Measurements from ENCODE around the gene PCSK2.

The PCSK2 gene

GRCh38 chr20:17417225-17417624 is 190.4 kb downstream of the PCSK2 start:
- no peaks in the 10 kb centered on the region for H3K4me1 ChIP-seq (ENCODE audit: control insufficient read depth, low read length)
- no peaks in the 10 kb centered on the region for H3K9me2 ChIP-seq (replicated peaks; ENCODE audit: control insufficient read depth, low read length)
- H3K27ac ChIP-seq (ENCODE audit: low read depth, low read length) = no peak overlapping the region
- no peaks in the 10 kb centered on the region for H4K20me1 ChIP-seq (ENCODE audit: control insufficient read depth, insufficient read depth, low read depth, low read length)
- H3K27me3 ChIP-seq (ENCODE audit: control insufficient read depth, low read length) = 0 out of 2 replicates have a peak, but pooled peaks cover 2% of the 10 kb centered on the region
- H3K4me2 ChIP-seq (ENCODE audit: low read length) = no peak overlapping the region
- H3F3A ChIP-seq (ENCODE audit: control insufficient read depth, insufficient read depth) = no peaks in the 10 kb centered on the region
- TF ChIP-seq EZH2phosphoT487 (IDR thresholded peaks at IDR 0.05; ENCODE audit: borderline replicate concordance, low read length) (no peak), CTCF (IDR thresholded peaks at IDR 0.05; ENCODE audit: low read depth, low read length, poor library complexity, severe bottlenecking) (no peak)
- no peaks in the 10 kb centered on the region for H3K79me2 ChIP-seq (ENCODE audit: control insufficient read depth, low read length)
- H3K36me3 ChIP-seq (ENCODE audit: control insufficient read depth, low read length) = no peaks in the 10 kb centered on the region
- H3K9me3 ChIP-seq (ENCODE audit: control insufficient read depth, insufficient read depth, low read length) = no peaks in the 10 kb centered on the region
- H3K4me3 ChIP-seq (ENCODE audit: low read length) = no peak overlapping the region

- no peak overlapping the region for H3K27ac ChIP-seq (ENCODE audit: low read depth, low read length)
- H3K4me3 ChIP-seq (ENCODE audit: low read length) = no peak overlapping the region
- H3K4me2 ChIP-seq (ENCODE audit: low read length) = no peak overlapping the region
- 0 out of 2 replicates have a peak, but pooled peaks cover 2% of the 10 kb centered on the region for H3K27me3 ChIP-seq (ENCODE audit: control insufficient read depth, low read length)
- H3K9me2 ChIP-seq (replicated peaks; ENCODE audit: control insufficient read depth, low read length) = no peaks in the 10 kb centered on the region
- H4K20me1 ChIP-seq (ENCODE audit: control insufficient read depth, insufficient read depth, low read depth, low read length) = no peaks in the 10 kb centered on the region
- no peaks in the 10 kb centered on the region for H3K79me2 ChIP-seq (ENCODE audit: control insufficient read depth, low read length)
- no peaks in the 10 kb centered on the region for H3K36me3 ChIP-seq (ENCODE audit: control insufficient read depth, low read length)
- H3F3A ChIP-seq (ENCODE audit: control insufficient read depth, insufficient read depth) = no peaks in the 10 kb centered on the region
- no peaks in the 10 kb centered on the region for H3K9me3 ChIP-seq (ENCODE audit: control insufficient read depth, insufficient read depth, low read length)
- H3K4me1 ChIP-seq (ENCODE audit: control insufficient read depth, low read length) = no peaks in the 10 kb centered on the region
- TF ChIP-seq CTCF (IDR thresholded peaks at IDR 0.05; ENCODE audit: low read depth, low read length, poor library complexity, severe bottlenecking) (no peak), EZH2phosphoT487 (IDR thresholded peaks at IDR 0.05; ENCODE audit: borderline replicate concordance, low read length) (no peak)
These were observed 191.9 kb downstream of the PCSK2 start for GRCh38 chr20:17418737-17419136.

- H3K4me2 ChIP-seq (ENCODE audit: low read length) = no peak overlapping the region
- no peak overlapping the region for H3K4me3 ChIP-seq (ENCODE audit: low read length)
- 0 out of 2 replicates have a peak, but pooled peaks cover 2% of the 10 kb centered on the region for H3K27me3 ChIP-seq (ENCODE audit: control insufficient read depth, low read length)
- H3K9me3 ChIP-seq (ENCODE audit: control insufficient read depth, insufficient read depth, low read length) = no peaks in the 10 kb centered on the region
- TF ChIP-seq CTCF (IDR thresholded peaks at IDR 0.05; ENCODE audit: low read depth, low read length, poor library complexity, severe bottlenecking) (no peak), EZH2phosphoT487 (IDR thresholded peaks at IDR 0.05; ENCODE audit: borderline replicate concordance, low read length) (no peak)
- H3K36me3 ChIP-seq (ENCODE audit: control insufficient read depth, low read length) = no peaks in the 10 kb centered on the region
- no peak overlapping the region for H3K27ac ChIP-seq (ENCODE audit: low read depth, low read length)
- no peaks in the 10 kb centered on the region for H3F3A ChIP-seq (ENCODE audit: control insufficient read depth, insufficient read depth)
- no peaks in the 10 kb centered on the region for H3K9me2 ChIP-seq (replicated peaks; ENCODE audit: control insufficient read depth, low read length)
- no peaks in the 10 kb centered on the region for H3K79me2 ChIP-seq (ENCODE audit: control insufficient read depth, low read length)
- no peaks in the 10 kb centered on the region for H4K20me1 ChIP-seq (ENCODE audit: control insufficient read depth, insufficient read depth, low read depth, low read length)
- H3K4me1 ChIP-seq (ENCODE audit: control insufficient read depth, low read length) = no peaks in the 10 kb centered on the region
These were observed 192.7 kb downstream of the PCSK2 start for GRCh38 chr20:17419479-17420041.
